ENCODE measurements around the gene CCR7.
"Not testable (repeated sequence)": the region's sequence is repeated elsewhere in the genome, so short reads cannot be mapped to it uniquely, and the experiment has no call there.

The CCR7 gene

GRCh38 chr17:40586264-40586663 is 21.0 kb upstream of the CCR7 start:
- H3K4me3 ChIP-seq (ENCODE audit: low read length); H3K36me3 ChIP-seq (ENCODE audit: control insufficient read depth, insufficient read depth, low read length); H3K27me3 ChIP-seq (ENCODE audit: control insufficient read depth, insufficient read depth, low read length); H3K9ac ChIP-seq (ENCODE audit: low read length); H3K4me1 ChIP-seq (ENCODE audit: control insufficient read depth, insufficient read depth, low read length); H3K27ac ChIP-seq (ENCODE audit: low read depth, low read length): not testable (repeated sequence)

DNA sequence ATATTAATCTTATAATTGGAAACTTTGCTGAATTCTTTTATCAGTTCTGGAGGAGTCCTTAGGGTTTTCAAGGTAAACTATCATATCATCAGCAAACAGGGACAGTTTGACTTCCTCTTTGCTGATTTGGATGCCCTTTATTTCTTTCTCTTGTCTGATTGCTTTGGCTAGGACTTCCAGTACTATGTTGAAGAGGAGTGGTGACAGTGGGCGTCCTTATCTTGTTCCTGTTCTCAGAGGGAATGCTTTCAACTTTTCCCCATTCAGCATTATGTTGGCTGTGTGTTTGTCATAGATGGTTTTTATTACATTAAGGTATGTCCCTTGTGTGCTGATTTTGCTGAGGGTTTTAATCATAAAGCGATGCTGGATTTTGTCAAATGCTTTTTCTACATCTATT is 19.7 kb upstream of the CCR7 start:
- not testable (repeated sequence) for H3K9ac ChIP-seq (ENCODE audit: low read length); H3K27ac ChIP-seq (ENCODE audit: low read depth, low read length); H3K36me3 ChIP-seq (ENCODE audit: control insufficient read depth, insufficient read depth, low read length); H3K27me3 ChIP-seq (ENCODE audit: control insufficient read depth, insufficient read depth, low read length); H3K4me3 ChIP-seq (ENCODE audit: low read length); H3K4me1 ChIP-seq (ENCODE audit: control insufficient read depth, insufficient read depth, low read length)

DNA sequence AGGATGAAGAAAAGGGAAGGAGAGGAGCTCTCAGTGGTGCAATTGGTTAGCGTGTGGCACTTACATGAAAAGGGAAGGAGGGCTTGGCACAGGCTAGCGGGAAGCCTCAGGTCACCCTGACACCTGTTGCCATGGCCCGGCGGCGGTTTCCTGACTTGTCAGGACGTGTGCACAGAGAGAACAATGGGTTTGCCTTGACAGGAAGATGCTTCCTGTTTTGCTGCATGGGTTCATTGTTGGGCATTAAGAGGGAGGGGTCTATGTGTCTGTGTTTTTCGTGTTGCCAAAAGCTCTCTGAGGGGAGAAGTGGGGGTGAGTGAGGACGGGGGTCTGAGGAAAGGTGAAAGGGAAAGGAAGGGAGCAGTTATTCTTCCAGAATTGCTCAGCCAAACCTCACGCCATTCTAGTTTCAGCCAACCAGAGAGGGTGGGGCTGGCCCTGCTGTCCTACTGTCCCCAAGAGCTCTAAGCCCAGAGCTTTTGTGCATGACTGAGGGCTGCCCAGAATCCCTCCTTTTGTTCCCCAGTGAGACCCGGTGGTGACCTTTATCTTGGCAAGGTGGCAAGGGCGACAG is 17.1 kb upstream of the CCR7 start:
- Histone ChIP-seq H3K36me3 (ENCODE audit: control insufficient read depth, insufficient read depth, low read length) (no peaks in the 10 kb centered on the region), H3K27ac (ENCODE audit: low read depth, low read length) (no peak overlapping the region), H3K9ac (ENCODE audit: low read length) (no peak overlapping the region), H3K4me3 (ENCODE audit: low read length) (no peak overlapping the region), H3K4me1 (ENCODE audit: control insufficient read depth, insufficient read depth, low read length) (no peaks in the 10 kb centered on the region), H3K27me3 (ENCODE audit: control insufficient read depth, insufficient read depth, low read length) (no peaks in the 10 kb centered on the region)

DNA sequence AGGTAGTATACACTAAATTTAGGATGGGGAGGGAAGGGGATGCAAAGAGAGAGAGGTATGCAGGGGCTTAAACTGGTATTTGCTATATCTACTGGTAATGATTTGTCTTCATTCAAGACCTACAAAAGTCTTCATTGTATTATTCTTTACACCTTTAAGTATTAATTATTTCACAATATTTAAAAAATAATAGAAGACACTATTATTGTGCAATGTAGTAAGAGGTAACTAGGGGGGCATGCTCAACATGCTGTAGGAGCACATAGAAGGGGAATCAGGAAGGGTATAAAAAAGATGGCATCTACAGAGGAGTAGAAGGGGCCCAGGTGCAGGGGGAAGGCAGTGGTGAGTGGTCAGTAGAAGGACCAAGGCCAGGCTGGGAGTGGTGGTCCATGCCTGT is 14.9 kb upstream of the CCR7 start:
- Histone ChIP-seq H3K9ac (ENCODE audit: low read length) (no peak overlapping the region), H3K27ac (ENCODE audit: low read depth, low read length) (no peak overlapping the region), H3K36me3 (ENCODE audit: control insufficient read depth, insufficient read depth, low read length) (no peaks in the 10 kb centered on the region), H3K4me3 (ENCODE audit: low read length) (no peak overlapping the region), H3K4me1 (ENCODE audit: control insufficient read depth, insufficient read depth, low read length) (no peaks in the 10 kb centered on the region), H3K27me3 (ENCODE audit: control insufficient read depth, insufficient read depth, low read length) (no peaks in the 10 kb centered on the region)

DNA sequence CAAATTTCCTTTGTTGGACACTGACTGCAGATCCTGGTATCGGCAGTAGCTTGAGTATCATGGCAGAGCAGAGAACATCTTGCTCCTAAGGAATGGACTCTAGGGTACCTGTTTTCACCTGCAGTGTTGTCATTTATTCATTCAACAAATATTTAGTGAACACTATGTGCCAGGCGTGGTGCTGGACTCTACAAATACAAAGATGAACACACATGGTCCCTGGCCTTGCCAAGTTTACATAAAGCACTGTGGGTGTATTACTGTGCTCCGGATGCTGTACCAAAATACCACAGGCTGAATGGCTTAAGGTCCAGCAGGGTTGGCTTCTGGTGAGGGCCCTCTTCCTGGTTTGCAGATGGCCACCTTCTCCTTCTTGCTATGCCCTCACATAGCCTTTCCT is 14.2 kb upstream of the CCR7 start:
- H3K27ac ChIP-seq (ENCODE audit: low read depth, low read length), result no peak overlapping the region
- no peaks in the 10 kb centered on the region for H3K36me3 ChIP-seq (ENCODE audit: control insufficient read depth, insufficient read depth, low read length)
- no peaks in the 10 kb centered on the region for H3K27me3 ChIP-seq (ENCODE audit: control insufficient read depth, insufficient read depth, low read length)
- no peak overlapping the region for H3K9ac ChIP-seq (ENCODE audit: low read length)
- H3K4me1 ChIP-seq (ENCODE audit: control insufficient read depth, insufficient read depth, low read length), result no peaks in the 10 kb centered on the region
- no peak overlapping the region for H3K4me3 ChIP-seq (ENCODE audit: low read length)

DNA sequence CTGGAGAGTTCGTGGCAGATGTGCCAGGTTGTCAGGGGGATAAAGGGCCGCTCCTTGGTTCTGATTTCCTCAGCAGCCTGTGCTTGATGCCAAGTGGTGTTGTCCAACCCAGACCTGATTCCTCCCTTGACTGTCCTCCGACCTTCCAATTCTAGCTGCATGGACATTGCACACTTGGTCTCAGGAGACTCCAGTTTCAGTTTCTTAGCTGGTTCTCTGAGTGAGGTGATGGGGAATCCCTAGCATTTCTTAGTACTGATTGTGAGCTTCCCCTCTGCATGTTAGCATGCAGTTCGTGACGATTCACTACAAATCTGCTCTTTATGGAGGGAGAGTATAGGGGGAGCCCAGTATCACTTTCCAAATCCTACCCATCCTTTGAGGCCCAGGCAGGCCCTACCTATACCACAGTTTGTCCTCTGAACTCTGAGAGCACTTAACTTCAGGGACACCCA is 12.4 kb upstream of the CCR7 start:
- no peak overlapping the region for H3K27ac ChIP-seq (ENCODE audit: low read depth, low read length)
- H3K4me3 ChIP-seq (ENCODE audit: low read length), result no peak overlapping the region
- no peaks in the 10 kb centered on the region for H3K27me3 ChIP-seq (ENCODE audit: control insufficient read depth, insufficient read depth, low read length)
- H3K36me3 ChIP-seq (ENCODE audit: control insufficient read depth, insufficient read depth, low read length), result no peaks in the 10 kb centered on the region
- no peaks in the 10 kb centered on the region for H3K4me1 ChIP-seq (ENCODE audit: control insufficient read depth, insufficient read depth, low read length)
- no peak overlapping the region for H3K9ac ChIP-seq (ENCODE audit: low read length)

DNA sequence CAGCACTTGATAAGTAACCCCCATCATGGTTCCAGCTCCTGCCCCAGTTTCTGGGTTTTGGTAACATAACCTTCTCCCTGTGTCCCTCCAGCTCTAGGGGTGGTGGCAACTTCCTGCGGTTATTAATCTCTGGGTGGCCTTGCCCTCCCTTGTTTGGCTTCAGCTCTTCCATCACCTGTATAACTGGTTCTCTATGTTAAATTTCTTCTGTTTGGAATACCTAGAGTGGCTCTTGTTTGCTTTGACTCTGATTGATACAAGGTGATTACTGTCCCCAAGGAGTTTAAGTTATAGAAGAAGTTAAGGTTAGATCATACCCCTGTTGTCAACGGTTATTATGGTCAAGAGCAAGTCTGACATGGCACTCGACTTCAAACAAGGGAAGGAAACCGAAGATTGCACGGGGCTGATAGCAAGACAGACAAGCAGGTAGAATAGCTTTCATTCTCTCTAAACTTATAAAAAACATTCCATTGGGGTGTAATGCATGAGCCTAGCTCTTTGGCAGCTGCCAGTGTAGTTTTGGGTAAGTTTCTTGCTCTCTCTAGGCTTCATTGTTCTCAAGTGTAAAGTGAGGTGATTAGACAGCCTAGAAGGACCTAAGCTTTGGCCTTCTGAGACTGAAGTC is 11.0 kb upstream of the CCR7 start:
- Histone ChIP-seq H3K27ac (ENCODE audit: low read depth, low read length) (no peak overlapping the region), H3K27me3 (ENCODE audit: control insufficient read depth, insufficient read depth, low read length) (no peaks in the 10 kb centered on the region), H3K4me1 (ENCODE audit: control insufficient read depth, insufficient read depth, low read length) (no peaks in the 10 kb centered on the region), H3K4me3 (ENCODE audit: low read length) (no peak overlapping the region), H3K9ac (ENCODE audit: low read length) (no peak overlapping the region), H3K36me3 (ENCODE audit: control insufficient read depth, insufficient read depth, low read length) (no peaks in the 10 kb centered on the region)

DNA sequence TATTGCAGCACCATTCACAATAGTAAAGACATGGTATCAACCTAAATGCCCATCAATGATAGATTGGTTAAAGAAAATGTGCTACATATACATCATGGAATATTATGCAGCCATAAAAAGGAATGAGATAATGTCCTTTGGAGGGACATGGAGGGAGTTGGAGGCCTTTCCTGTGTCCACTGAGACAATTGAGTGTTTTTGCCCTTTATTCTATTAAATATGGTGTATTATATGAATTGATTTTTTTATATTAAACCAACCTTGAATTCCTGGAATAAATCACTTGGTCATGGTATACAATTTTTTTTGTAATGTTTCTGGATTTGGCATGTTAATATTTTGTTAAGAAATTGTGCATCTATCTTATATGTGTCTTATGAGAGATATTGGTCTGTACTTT is 9.0 kb upstream of the CCR7 start:
- H3K4me1 ChIP-seq (ENCODE audit: control insufficient read depth, insufficient read depth, low read length), result no peaks in the 10 kb centered on the region
- no peak overlapping the region for H3K9ac ChIP-seq (ENCODE audit: low read length)
- no peaks in the 10 kb centered on the region for H3K36me3 ChIP-seq (ENCODE audit: control insufficient read depth, insufficient read depth, low read length)
- no peaks in the 10 kb centered on the region for H3K27me3 ChIP-seq (ENCODE audit: control insufficient read depth, insufficient read depth, low read length)
- no peak overlapping the region for H3K4me3 ChIP-seq (ENCODE audit: low read length)
- no peak overlapping the region for H3K27ac ChIP-seq (ENCODE audit: low read depth, low read length)

DNA sequence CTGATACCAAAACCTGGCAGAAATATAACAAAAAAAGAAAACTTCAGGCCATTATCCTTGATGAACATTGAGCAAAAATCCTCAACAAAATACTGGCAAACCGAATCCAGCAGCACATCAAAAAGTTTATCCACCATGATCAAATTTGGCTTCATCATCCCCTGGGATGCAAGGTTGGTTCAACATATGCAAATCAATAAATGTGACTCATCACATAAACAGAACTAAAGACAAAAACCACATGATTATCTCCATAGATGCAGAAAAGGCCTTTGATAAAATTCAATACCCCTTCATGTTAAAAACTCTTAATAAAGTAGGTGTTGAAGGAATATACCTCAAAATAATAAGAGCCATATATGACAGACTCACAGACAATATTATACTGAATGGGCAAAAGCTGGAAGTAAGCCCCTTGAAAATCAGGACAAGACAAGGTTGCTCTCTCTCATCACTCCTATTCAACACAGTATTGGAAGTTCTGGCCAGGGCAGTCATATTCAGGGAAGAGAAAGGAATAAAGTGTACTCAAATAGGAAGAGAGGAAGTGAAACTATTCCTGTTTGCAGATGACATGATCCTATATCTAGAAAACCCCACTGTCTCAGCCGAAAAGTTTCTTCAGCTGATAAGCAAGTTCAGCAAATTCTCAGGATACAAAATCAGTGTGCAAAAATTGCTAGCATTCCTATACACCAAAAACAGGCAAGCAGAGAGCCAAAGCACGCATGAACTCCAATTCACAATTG is 7.1 kb upstream of the CCR7 start:
- H3K27ac ChIP-seq (ENCODE audit: low read depth, low read length); H3K27me3 ChIP-seq (ENCODE audit: control insufficient read depth, insufficient read depth, low read length); H3K9ac ChIP-seq (ENCODE audit: low read length); H3K4me1 ChIP-seq (ENCODE audit: control insufficient read depth, insufficient read depth, low read length); H3K4me3 ChIP-seq (ENCODE audit: low read length); H3K36me3 ChIP-seq (ENCODE audit: control insufficient read depth, insufficient read depth, low read length): not testable (repeated sequence)

DNA sequence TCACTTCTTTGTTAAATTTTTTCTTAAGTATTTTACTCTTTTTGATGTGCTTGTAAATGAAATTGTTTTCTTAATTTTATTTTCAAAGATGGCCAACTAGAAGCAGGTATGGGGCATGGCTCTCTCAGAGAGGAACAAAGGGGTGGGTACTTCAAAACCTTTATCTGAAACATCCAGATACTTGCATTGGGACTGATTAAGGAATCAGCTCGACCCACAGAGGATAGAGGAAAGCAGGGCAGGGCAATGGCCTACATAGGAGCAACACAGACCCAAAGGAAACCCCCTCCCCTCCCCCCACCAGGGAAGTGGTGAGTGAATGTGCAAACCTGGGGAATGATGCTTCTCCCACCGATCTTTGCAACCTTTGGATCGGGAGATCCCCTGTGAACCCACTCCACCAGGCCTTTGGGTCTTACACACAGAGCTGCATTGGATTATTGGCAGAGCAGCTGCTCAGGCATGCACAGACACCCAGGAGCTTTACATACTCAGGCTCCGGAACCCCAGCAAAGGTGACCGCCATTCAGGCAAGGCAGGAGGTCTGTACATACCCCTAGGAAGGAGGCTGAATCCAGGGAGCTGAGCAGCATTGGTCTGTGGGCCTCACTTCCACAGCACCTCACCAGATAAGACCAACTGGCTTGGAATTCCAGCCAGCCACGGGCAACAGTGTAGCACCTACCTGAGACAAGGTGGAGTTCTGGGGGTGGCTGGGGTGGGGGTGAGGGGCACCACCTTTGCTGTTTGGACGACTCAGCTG is 3.0 kb upstream of the CCR7 start:
- no peaks in the 10 kb centered on the region for H3K36me3 ChIP-seq (ENCODE audit: control insufficient read depth, insufficient read depth, low read length)
- no peak overlapping the region for H3K27ac ChIP-seq (ENCODE audit: low read depth, low read length)
- H3K4me1 ChIP-seq (ENCODE audit: control insufficient read depth, insufficient read depth, low read length), result no peaks in the 10 kb centered on the region
- H3K4me3 ChIP-seq (ENCODE audit: low read length), result no peak overlapping the region
- no peaks in the 10 kb centered on the region for H3K27me3 ChIP-seq (ENCODE audit: control insufficient read depth, insufficient read depth, low read length)
- no peak overlapping the region for H3K9ac ChIP-seq (ENCODE audit: low read length)

DNA sequence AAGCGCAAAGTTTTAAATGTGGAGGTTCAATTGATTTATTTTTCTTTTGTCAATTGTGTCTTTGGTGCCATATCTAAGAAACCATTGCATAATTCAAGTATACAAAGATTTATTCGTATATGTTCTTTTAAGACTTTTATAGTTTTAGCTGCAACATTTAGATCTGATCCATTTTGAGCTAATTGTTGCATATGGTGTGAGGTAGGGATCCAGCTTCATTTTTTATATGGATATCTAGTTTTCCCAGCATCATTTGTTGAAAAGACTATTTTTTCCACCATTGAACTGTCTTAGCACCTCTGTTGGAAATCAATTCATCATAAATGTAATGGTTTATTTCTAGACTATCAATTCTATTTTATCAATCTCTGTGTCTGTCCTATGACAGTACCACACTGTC is 2.1 kb upstream of the CCR7 start:
- Histone ChIP-seq H3K27ac (ENCODE audit: low read depth, low read length) (no peak overlapping the region), H3K4me3 (ENCODE audit: low read length) (no peak overlapping the region), H3K4me1 (ENCODE audit: control insufficient read depth, insufficient read depth, low read length) (no peaks in the 10 kb centered on the region), H3K36me3 (ENCODE audit: control insufficient read depth, insufficient read depth, low read length) (no peaks in the 10 kb centered on the region), H3K9ac (ENCODE audit: low read length) (no peak overlapping the region), H3K27me3 (ENCODE audit: control insufficient read depth, insufficient read depth, low read length) (no peaks in the 10 kb centered on the region)

GRCh38 chr17:40565769-40566409 is 617 bp upstream of the CCR7 start:
- Histone ChIP-seq H3K4me3 (ENCODE audit: low read length) (no peak overlapping the region), H3K9ac (ENCODE audit: low read length) (no peak overlapping the region), H3K36me3 (ENCODE audit: control insufficient read depth, insufficient read depth, low read length) (no peaks in the 10 kb centered on the region), H3K27me3 (ENCODE audit: control insufficient read depth, insufficient read depth, low read length) (no peaks in the 10 kb centered on the region), H3K4me1 (ENCODE audit: control insufficient read depth, insufficient read depth, low read length) (no peaks in the 10 kb centered on the region), H3K27ac (ENCODE audit: low read depth, low read length) (no peak overlapping the region)
